HG03066 (cell line): ENCODE data around the gene TMEM121B.

ENCODE experiments used
- ATAC-seq: cut with Tn5 transposase; IDR thresholded peaks from one replicate; pipeline ENCODE4 v1.9.1; 2021; ENCODE audit warnings: low read depth; ENCODE audit not compliant: unreplicated experiment

TMEM121B gene

DNA sequence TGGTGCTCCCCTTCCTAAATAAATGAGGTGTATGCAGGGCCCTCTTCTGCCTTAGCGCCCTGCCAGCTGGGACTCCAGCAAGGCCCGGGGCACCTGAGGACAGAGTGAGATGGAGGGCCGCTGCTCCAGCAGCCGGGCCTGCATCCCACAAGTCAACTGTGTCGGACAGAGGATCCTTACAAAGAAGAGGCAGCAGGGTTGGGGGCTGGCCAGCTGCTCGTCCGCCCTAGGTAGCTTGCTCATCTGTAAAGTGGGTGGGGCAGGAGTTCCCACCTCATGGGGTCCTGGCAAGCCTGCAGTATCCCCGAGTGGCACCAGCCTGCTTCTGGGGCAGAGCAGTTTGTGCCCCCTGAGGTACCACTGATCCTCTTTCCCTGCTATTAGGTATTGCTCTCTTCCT is 7.6 kb downstream of the TMEM121B start:
- no peak for ATAC-seq

DNA sequence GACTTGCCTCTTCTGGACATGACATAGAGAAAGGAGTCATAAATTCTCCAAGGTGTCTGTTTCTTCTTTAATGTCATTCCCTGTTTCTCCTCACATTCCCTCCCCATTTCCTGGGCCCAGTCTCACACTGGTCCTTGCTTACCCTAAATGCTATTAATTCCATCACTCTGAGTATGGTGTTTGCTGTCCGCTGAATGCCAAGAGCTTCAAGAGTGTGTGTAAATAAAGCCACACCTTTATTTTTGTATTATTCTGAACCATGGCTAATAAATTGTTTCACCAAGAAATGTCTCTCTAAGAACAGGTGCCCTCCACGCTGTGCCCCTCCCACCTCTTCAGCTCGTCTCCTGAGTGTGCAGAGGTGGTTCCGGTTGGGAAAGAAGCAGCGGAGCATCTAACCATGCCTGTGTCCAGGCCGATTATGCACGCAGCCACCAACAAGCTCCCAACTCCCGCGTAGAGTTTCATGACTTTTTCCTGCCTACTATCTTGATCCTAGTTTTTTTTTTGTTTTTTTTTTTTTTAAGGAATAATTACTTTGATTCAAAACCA is 8.6 kb downstream of the TMEM121B start:
- no peak for ATAC-seq

DNA sequence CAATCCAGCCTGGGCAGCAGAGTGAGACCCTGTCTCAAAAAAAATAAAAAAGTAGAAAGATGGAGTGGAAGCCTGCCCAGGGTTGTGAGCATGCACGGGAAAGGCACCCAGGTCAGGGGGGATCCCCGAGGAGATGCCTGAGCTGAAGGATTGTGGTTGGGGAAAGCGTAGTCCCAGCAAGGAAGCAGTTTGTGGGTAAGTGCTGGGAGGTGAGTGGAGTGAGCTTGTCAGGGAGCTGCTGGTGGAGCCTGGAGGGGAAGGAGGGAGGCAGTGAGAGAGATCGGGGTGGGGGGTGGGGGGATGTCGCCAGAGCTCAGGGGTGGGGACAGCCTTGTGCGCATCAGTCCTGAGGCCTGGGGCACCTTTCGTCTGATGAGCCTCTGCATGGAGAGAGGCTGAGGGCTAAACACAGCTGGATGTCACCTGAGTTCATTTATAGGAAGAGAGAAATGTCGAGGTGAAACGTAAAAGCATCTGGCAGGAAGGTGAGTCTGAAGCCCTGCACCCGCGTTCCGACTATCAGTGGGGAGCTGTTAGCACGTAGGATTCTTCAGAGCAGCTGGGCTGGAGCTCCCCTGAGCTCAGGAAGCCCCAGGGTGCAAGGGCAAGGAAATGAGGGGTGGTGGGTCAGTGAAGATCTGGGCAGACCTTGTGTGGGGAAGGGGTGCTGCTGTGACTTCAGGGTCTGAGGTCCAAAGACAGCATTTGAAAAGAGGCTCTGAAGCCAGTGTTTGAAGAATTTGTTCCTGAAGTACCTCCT is 10.2 kb downstream of the TMEM121B start:
- no peak for ATAC-seq

DNA sequence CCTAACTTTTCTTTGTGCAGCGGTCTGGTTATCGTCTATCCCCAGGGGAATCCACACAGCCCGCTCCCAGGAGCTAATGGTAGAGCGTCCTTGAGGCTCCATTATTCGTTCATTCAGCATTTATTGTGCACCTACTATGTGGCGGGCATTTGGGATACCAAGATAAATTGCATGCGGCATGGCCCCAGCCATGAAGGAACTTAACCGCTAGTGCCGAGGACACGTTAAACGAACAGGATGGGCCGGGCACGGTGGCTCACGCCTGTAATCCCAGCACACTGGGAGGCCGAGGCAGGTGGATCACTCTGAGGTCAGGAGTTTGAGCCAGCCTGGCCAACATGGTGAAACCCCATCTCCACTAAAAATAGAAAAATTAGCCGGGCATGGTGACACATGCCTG is 11.2 kb downstream of the TMEM121B start:
- ATAC-seq, result no peak

DNA sequence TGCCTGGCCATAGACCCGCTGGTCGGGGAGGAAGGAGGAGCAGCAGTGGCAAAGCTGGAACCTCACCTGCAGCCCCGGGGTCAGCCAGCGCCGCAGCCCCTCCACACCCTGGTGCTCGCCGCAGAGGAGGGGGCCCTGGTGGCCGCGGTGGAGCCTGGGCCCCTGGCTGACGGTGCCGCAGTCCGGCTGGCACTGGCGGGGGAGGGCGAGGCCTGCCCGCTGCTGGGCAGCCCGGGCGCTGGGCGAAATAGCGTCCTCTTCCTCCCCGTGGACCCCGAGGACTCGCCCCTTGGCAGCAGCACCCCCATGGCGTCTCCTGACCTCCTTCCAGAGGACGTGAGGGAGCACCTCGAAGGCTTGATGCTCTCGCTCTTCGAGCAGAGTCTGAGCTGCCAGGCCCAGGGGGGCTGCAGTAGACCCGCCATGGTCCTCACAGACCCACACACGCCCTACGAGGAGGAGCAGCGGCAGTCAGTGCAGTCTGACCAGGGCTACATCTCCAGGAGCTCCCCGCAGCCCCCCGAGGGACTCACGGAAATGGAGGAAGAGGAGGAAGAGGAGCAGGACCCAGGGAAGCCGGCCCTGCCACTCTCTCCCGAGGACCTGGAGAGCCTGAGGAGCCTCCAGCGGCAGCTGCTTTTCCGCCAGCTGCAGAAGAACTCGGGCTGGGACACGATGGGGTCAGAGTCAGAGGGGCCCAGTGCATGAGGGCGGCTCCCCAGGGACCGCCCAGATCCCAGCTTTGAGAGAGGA is 11.9 kb downstream of the TMEM121B start:
- no peak for ATAC-seq

DNA sequence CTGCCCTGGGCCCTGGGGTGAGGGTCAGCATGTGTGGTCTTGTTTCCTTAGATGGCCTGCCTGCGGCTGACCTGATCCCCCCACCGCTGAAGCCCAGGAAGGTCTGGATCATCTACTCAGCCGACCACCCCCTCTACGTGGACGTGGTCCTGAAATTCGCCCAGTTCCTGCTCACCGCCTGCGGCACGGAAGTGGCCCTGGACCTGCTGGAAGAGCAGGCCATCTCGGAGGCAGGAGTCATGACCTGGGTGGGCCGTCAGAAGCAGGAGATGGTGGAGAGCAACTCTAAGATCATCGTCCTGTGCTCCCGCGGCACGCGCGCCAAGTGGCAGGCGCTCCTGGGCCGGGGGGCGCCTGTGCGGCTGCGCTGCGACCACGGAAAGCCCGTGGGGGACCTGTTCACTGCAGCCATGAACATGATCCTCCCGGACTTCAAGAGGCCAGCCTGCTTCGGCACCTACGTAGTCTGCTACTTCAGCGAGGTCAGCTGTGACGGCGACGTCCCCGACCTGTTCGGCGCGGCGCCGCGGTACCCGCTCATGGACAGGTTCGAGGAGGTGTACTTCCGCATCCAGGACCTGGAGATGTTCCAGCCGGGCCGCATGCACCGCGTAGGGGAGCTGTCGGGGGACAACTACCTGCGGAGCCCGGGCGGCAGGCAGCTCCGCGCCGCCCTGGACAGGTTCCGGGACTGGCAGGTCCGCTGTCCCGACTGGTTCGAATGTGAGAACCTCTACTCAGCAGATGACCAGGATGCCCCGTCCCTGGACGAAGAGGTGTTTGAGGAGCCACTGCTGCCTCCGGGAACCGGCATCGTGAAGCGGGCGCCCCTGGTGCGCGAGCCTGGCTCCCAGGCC is 12.7 kb downstream of the TMEM121B start:
- ATAC-seq, result no peak

DNA sequence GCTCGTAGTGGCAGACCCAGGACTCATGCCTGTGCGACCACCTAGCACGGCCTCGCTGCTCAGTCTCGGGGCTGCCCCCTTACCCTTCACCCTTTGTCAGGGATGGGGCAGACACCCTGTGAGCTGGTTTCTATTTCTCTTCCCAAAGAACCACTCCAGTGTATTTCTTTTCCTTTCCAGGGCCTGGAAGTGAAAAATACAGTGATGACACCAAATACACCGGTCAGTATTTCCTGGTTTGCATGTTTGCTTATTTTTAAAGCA is 13.7 kb downstream of the TMEM121B start:
- no peak for ATAC-seq

DNA sequence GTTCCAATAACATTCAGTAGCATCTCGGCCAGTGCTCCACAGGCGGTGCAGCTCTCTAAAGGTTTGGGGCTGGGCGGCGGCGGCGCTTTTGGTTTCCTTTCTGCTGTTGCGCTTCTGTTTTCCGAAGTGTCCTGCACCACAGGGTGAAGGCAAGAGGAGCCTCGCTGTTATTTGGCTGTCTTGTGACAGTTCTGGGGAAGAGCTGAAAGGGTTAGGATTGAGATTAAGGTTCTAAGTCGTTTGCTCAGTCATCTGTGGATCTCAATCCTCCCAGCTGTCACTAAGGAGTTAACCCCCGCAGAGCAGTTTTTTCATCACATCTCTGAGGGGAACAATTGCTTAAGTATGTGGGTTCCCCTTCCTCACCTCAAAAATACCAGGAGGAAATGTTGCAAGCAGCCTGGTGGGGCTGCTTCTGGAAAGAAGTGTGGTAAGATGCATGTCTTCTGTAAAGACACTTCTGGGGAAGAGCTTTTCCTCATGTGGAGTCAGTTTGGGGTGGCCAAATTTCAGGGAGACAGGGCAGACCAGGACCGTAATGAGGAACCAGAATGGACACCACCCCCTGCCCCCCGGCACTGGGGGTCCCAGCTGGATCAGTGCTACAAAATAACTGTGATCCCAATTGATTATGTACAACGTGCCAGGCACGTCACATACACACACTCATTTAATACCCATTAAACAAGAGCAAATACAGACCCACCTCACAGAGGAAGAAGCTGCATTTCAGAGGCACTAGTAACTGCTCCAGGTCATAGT is 14.2 kb downstream of the TMEM121B start:
- ATAC-seq, result no peak

DNA sequence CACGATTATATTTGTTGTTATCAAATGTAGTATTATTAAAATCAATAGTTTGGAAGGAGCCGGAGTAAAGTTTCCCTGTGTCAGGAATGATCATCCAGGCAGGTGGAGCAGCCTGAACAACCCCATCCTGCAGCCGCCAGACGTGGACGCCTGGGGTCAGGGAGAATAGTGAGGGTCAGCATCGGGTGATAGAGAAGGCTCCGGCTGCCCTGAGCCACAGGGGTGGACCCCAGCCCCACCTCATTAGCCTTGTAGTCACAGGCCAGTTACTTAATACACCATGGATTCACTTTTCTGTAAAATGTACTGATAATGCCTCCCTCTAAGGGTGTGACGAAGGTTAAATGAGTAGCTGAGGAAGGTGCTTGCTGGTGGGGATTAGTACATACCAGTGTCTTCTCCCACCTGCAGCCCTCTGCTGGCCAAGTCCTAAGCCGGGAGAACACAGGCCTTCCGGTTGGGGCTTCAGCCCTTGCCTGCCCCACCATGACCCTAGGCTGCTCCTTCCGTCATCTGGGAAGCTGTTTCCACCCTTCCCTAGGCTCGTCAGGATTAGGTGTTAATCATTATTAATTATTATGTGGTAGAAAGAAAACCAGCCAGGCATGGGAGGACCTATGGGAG is 14.9 kb downstream of the TMEM121B start:
- no peak for ATAC-seq

DNA sequence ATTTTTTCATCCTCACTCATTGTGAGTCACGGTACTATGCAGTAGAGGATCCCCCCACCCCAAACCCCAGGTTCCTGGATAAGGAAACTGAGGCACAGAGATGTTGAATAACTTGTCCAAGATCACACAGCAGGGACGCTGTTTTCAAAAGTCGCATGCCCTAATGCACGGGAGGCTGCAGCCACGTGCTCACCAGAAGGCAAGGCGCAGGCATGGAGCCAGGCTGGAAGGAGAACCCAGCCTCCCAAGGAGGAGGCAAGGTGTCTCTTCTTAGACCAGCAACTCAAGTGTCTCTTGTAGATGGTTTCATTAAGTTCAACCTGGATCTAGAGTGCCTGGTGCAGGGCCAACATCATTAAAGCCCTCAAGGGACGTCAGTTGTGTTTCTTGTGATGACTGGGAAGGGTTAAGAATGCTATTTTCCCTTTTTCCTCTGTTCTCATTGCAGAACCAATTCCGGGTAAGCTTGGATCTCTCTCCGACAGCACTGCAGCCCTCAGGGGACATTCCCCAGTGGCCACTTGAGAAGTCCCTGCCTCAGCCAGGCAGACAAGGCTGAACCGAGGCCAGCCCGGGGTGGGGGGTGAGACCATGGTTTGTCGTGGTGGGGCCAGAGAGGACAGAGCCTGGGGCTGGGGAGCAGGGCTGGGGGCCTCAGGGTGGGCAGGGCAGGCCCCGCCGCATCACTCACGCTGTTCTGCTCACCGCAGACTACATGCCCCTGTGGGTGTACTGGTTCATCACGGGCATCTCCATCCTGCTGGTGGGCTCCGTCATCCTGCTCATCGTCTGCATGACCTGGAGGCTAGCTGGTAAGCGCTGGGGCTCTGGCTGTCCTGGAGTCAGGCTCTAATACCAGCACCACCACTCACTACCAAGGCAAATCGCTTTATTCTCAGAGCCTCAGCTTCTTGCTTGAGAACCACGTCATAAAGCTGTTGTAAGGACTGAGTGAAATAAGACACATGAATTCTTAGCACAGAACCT is 15.7 kb downstream of the TMEM121B start:
- no peak for ATAC-seq

DNA sequence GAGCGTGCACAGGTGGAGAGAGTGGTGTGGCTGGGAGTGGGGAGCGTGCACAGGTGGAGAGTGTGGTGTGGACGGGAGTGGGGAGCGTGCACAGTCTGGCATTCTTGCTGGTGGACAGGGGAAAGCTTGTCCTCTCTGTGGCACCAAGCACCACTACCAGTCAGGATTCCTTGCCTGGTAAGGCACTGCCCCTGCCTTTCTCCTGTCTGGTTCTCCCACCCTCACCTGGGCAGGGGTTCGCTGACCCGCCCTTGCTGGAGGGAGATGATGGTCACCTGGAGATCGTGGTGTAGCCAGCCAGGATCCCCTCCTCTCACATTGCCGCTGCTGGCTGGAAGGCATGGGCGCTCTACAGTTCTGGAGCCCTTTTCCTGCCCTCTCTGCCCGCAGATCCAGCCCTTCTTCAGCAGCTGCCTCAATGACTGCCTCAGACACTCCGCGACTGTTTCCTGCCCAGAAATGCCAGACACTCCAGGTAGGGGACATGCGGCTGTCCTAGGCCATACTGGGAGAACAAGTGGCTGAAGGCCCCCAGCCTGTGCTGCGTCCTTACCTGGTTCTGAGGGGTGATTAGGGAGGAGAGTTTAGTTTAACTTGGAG is 16.7 kb downstream of the TMEM121B start:
- ATAC-seq, result no peak

DNA sequence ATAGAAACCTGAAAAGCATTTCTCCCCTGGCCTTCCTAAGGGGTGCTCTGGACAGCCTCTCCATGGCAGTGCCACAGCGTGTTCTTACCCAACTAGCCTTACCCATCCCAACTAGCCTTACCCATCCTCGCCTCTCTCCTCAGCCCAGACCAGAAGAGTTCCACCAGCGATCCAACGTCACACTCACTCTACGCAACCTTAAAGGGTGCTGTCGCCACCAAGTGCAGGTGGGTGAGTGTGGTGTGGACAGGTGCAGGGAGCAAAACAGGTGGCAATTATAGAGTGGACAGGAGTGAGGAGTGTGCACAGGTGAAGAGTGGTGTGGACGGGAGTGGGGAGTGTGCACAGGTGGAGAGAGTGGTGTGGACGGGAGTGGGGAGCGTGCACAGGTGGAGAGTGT is 17.8 kb downstream of the TMEM121B start:
- no peak for ATAC-seq

DNA sequence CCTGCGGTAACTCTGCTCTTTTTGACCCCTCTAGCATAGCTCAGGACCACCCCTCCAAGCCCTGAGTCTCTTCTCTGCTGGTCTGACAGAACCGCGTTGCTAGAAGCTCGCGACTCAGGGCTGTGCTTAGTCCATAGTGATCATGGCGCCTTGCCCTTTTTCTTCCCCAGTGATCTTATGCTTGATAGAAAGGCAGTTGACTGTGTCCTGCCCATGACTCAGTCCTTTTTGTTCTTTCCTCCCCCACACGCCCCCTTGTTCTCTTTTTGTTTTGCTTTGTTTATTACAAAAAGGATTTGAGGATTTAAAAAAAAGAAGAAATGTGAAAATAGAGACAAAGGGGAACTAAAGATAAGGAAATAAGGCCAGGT is 18.9 kb downstream of the TMEM121B start:
- no peak for ATAC-seq

DNA sequence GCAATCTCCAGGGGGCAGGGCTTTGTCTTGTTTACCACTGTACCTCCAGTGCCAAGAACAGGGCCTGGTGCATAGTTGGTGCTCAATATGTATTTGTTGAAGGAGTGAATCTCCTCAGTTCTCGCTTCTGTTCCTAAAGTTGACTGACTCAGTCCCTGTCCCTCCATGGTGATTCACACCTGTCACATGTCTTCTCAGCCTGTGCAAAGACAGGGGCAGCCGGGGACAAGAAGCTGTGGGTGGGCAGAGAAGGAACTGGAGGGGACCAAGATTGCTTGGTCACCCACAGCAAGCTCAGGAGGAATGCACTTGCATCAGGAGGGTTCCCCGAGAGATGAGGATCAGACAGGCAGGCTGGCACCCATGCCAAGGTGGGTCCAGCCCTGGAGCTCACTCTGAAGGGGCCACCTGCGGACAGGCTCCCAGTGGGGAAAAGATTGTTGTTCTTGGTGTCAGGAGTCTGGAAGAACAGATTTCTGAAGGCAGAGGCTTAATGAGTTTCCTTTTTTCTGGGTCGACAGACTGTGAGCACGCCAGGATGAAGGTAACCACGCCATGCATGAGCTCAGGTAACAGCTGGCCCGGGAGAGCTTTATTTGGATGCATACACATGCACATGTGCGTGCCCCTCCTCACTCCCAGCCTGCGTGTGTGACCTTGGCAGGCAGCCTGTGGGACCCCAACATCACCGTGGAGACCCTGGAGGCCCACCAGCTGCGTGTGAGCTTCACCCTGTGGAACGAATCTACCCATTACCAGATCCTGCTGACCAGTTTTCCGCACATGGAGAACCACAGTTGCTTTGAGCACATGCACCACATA is 19.5 kb downstream of the TMEM121B start:
- ATAC-seq, result no peak

DNA sequence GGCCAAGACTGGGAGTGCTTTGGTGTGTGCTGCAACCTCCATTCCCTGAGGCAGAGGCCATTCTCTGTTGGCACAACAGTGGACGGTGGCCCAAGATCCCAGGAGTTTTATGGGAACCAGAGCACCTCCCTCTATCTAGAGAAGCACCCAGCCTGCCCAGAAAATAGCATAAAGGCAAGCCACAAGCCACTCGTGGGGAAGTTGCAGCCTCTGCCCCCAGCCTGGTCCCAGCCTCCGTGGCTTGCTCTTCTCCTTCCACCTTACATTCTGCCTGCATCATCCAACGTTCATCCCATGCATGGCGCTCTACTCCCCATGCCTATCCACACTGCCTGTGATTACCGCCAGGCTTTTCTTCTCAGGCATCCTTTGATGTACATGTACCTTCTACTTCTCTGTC is 20.5 kb downstream of the TMEM121B start:
- ATAC-seq, result no peak

DNA sequence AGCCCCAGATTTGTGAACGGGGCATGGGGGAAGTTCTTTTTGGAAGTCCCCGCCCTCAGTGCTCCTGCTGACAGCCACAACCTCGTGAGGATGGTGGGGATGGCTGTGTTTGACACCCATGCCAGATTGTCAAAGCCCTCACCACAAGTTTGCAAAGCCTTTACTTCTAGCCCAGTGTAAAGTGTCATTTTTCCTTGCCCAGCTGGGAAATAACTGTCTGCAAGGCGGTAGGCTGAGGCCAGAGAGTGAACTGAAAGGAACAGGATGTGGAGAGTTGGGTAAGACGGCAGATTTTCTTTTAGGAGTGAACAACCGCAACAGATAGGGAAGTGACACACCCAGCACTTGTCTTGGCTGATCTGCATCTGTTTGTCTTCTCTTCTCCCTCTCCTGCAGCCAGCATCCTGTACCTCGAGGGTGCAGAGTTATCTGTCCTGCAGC is 22.8 kb downstream of the TMEM121B start:
- ATAC-seq, result no peak

DNA sequence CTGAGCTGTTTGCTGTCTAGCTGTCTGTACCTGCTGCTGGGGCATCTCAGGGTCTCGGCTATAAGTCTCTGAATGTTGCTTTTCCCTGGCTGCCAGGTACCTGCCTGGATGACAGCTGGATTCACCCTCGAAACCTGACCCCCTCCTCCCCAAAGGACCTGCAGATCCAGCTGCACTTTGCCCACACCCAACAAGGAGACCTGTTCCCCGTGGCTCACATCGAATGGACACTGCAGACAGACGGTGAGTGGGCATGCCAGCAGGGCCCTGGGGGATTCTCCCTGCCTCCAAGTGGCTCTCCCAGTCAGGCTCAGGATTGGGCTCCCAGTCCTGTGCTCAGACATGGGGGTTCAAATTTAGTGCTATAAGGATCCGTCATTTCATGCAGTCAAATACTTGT is 23.5 kb downstream of the TMEM121B start:
- ATAC-seq, result no peak

DNA sequence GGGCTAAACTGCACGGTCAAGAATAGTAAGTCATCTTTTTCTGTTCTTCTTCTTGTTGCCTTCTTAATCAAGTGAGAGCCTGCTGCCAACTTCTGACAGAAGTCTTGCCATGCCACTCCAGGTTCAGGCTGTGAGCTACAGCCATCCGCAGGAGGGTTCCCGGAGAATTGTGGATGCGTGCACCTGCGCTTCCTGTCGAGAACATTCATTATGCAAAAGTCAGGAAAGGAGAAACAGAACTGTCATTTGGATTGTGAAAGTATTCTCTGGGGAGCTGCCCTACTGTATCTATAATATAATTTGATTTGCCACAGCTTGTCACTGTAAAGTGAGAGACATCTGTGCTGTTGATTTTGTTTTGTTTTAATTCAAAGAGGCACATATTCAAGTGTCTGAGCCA is 24.1 kb downstream of the TMEM121B start:
- no peak for ATAC-seq
